GM18873 (cell line): ENCODE results near the gene MAPK8IP2.
"Not testable (repeated sequence)": the region's sequence is repeated elsewhere in the genome, so short reads cannot be mapped to it uniquely, and the experiment has no call there.

Experiments
- ATAC-seq: cut with Tn5 transposase; IDR thresholded peaks from one replicate; pipeline ENCODE4 v1.9.1; 2021; ENCODE audit warnings: mild to moderate bottlenecking, moderate library complexity, moderate number of reproducible peaks; ENCODE audit not compliant: unreplicated experiment, low FRiP score

Gene MAPK8IP2

GRCh38 chr22:50597097-50597496 lies 3.5 kb upstream of the MAPK8IP2 start:
- ATAC-seq, result no peak

GRCh38 chr22:50599816-50600455 lies 657 bp upstream of the MAPK8IP2 start:
- no peak for ATAC-seq

- no peak for ATAC-seq
These were observed 525 bp downstream of the MAPK8IP2 start for GRCh38 chr22:50600967-50601668.

GRCh38 chr22:50601669-50602337 lies 1.2 kb downstream of the MAPK8IP2 start:
- no peak for ATAC-seq

GRCh38 chr22:50602338-50602700 lies 1.7 kb downstream of the MAPK8IP2 start:
- ATAC-seq, result no peak

GRCh38 chr22:50603511-50604255 lies 3.1 kb downstream of the MAPK8IP2 start:
- no peak for ATAC-seq

- ATAC-seq, result no peak
These were observed 3.8 kb downstream of the MAPK8IP2 start for GRCh38 chr22:50604256-50605001.

DNA sequence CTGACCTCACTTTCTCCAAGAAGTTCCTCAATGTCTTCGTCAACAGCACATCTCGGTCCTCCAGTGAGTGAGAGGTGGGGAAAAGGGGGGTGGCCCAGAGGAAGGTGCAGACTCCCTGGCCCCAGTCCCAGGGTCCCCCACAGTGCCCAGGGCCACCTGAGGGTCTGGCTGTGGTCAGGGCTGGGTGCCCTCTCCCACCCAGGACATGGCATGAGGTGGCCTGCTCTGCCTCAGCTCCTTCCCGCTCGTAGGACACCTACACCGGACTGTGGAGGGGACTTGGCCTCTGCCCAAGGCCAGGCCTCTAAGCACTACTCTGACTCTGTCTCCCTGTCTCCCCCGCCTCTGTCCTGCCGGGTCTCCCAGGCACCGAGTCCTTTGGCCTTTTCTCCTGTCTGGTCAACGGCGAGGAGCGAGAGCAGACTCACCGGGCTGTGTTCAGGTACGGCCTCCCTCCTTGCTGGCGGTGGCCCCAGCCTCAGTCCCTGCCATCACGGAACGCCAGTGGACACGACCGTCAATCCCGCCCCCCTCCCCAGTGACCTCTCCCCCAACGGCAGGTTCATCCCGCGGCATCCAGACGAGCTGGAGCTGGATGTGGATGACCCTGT lies 4.5 kb downstream of the MAPK8IP2 start:
- no peak for ATAC-seq

DNA sequence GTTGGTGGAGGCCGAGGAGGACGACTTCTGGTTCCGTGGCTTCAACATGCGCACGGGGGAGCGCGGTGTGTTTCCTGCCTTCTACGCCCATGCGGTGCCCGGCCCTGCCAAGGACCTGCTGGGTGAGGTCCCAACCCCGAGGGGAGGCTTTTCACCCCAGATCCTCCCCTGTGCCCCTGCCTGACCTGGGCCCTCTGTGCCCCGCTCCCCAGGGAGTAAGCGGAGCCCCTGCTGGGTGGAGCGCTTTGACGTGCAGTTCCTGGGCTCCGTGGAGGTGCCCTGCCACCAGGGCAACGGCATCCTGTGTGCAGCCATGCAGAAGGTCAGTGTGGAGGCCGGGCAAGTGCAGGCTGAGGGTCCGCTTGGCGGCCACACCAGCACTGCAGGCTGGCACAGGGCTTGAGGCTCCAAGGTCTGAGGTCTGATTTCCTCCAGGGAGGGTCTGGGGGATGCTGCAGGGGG lies 5.1 kb downstream of the MAPK8IP2 start:
- ATAC-seq, result no peak

DNA sequence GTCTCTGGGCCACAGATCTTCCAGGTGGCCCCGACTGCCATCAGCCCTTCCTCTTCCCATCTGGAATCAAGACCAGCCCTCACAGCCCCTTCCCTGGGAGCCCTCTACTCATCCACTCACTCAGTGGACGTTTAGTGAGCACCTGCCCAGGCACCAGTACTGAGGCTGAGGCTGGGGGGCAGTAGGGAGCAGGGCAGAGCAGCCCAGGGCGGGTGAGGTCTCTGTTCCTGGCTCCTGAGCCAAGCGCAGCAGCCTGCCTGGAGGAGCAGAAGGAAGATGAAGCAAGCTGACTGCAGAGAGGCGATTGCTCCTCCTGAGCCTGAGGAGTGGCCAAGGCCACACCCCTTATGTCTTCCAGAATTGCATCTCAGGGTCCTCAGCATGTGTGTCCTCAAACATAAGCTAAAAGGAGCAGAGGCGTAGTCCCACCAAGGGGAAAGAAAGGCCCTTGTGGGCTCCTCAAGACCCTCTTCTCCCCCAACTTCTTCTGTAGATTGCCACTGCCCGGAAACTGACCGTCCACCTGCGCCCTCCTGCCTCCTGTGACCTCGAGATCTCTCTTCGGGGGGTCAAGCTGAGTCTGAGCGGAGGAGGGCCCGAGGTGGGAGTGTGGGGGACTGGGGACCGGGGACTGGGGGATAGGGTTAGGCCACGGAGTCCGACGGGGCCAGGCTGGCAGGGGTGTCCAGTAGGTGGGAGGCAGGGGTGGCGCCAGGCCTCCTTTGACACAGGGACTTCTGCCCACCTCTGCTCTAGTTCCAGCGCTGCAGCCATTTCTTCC lies 5.8 kb downstream of the MAPK8IP2 start:
- no peak for ATAC-seq

DNA sequence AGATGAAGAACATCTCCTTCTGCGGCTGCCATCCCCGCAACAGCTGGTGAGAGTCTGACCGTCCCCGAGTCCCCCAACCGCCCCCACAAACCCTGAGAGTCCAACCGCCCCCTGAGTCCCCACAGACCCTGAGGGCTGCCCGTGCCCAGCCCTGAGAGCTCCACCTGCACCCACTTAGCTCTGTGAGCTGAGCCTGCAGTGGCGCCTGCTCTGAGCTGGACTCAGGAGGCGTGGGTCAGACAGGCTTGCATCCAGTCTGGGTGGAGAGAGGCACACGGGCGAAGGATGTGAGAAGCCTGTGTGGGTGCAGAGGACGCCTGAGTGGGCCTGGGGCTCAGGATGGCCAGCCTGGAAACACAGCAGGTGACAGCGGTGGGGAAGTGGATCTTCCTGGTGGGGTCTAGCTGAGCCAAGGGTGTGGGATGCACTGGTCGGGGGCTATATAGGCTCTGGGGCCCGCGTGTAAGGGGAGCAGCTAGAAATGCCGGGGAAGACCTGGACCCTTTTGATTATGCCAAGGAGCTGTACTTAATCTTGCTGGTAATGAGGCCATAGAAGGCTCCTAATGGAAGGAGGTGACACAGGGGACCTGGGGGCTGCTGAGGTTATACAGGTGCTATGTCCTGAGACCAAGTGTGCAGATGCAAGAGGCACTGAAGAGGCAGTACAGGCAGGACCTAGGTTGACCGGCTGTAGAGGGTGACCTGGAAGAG lies 6.5 kb downstream of the MAPK8IP2 start:
- ATAC-seq, result no peak

- ATAC-seq, result no peak
These were observed 7.0 kb downstream of the MAPK8IP2 start for GRCh38 chr22:50607659-50608020.

GRCh38 chr22:50608058-50608840 lies 7.7 kb downstream of the MAPK8IP2 start:
- not testable (repeated sequence) for ATAC-seq

GRCh38 chr22:50608996-50609395 lies 8.4 kb downstream of the MAPK8IP2 start:
- ATAC-seq, result no peak

DNA sequence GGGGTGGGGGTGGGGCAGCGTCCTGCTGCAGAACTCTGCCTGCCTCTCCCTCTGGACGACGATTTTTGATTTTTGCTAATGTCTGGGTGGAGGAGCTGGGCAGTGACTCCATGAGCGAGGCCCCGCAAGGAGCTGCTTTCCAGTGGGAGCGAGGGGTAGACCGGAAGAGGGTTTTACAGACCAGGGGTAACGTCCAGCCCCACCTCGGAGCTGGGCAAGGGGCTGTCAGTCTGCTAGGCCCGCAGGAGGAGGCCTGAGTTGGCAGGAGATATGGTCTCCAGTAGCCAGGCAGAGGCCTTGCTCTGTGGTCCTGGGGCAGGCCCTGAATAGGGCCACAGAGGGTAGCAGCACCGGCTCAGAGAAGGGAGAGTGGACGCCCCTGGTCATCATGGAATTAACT lies 9.0 kb downstream of the MAPK8IP2 start:
- ATAC-seq, result no peak

DNA sequence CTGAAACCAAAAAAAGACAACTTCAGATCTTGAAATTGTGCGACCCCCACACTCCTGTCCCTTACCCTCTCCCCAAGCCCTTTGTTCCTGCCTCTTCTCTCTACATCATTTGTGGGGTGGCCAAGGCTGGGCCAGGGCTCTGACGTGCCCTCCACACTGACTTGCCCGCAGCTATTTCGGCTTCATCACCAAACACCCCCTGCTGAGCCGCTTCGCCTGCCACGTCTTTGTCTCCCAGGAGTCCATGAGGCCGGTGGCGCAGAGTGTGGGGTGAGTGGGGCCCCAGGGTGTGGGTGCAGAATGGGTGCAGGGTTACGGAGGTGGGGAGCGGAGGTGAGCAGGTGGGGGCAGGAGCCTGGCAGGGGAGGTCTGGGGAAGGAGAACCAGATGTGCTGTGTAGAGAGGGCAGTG lies 9.5 kb downstream of the MAPK8IP2 start:
- no peak for ATAC-seq

GRCh38 chr22:50610581-50610980 lies 10.0 kb downstream of the MAPK8IP2 start:
- no peak for ATAC-seq
